K562 (cell line): ENCODE measurements around the gene SCUBE2. TPM values are rescaled to one million over a fixed set of nuclear protein-coding genes. Genes with fewer than 3 reads are reported as not detected.

ENCODE experiments used
- ATAC-seq: fragments of 200-7000 bp; cut with Tn5 transposase; 3 replicates; pipeline ENCODE4 v1.9.1; 2020; ENCODE audit warnings: moderate library complexity
- BruUV-seq: library from RNA; stranded (reverse); fragments of 400-500 nt; replicated peaks from 2 replicates; lab custom pipeline; 2021; lab: Mats Ljungman, UMichigan
- CTCF ChIA-PET: fragments of 300-600 bp; formaldehyde crosslinking; extraction: SDS; loops from one replicate; lab custom pipeline; 2021; ENCODE audit warnings: low intra/inter-chr PET ratio; lab: Yijun Ruan, JAX
- POLR2A ChIA-PET: fragments of 300-600, 350-650 bp; sonication (Branson Sonifier 250); formaldehyde crosslinking; extraction: SDS; loops from one replicate; lab custom pipeline; 2021; ENCODE audit warnings: antibody characterized with exemption, inconsistent platforms; lab: Yijun Ruan, JAX
- DNase-seq, 4 experiments: peaks; one replicate each; pipeline versions ENCODE4 v3.0.0 to v3.0.0-alpha.2; 2011 to 2018; ENCODE audit warnings: low spot score in 3 of 4, mixed read lengths in 3 of 4; ENCODE audit errors: extremely low read depth in 1 of 4
- FAIRE-seq: peaks from 2 replicates; lab custom pipeline; 2011; peaks lifted over from hg19 to GRCh38; lab: Jason Lieb, UNC
- H2AFZ ChIP-seq: 2 replicates; pipeline ENCODE4 v1.6.0; 2011; ENCODE audit warnings: low read depth, low read length, control low read depth, inconsistent platforms
- H3K27ac ChIP-seq: fragments of 200-600 bp; 3 replicates; pipeline ENCODE4 v1.8.0; 2011; ENCODE audit warnings: low read depth, mild to moderate bottlenecking, control low read depth, inconsistent platforms, low read length, moderate library complexity, mixed read lengths; ENCODE audit errors: extremely low read depth
- H3K27me3 ChIP-seq, 2 experiments: fragments of 300-600 bp in 1 of 2; 2 replicates in 1 of 2; 3 replicates in 1 of 2; pipeline versions ENCODE4 v1.6.0 to v1.8.0; 2011; ENCODE audit warnings: inconsistent platforms in 2 of 2, low read length in 2 of 2, mild to moderate bottlenecking in 1 of 2, mixed read lengths in 1 of 2, moderate library complexity in 1 of 2; ENCODE audit not compliant: control insufficient read depth in 2 of 2, insufficient read depth in 2 of 2
- H3K36me3 ChIP-seq: fragments of 300-600 bp; 3 replicates; pipeline ENCODE4 v1.8.0; 2011; ENCODE audit warnings: mild to moderate bottlenecking, low read length, inconsistent platforms; ENCODE audit not compliant: control insufficient read depth, insufficient read depth
- H3K4me1 ChIP-seq, 2 experiments: fragments of 200-600 bp in 1 of 2; replicated peaks in 1 of 2; 2 replicates in 1 of 2; 3 replicates in 1 of 2; pipeline versions ENCODE4 v1.5.1 to v1.8.0; 2011; ENCODE audit warnings: inconsistent platforms in 2 of 2, low read length in 2 of 2, mild to moderate bottlenecking in 1 of 2, mixed read lengths in 1 of 2, moderate library complexity in 1 of 2; ENCODE audit not compliant: control insufficient read depth in 2 of 2, insufficient read depth in 2 of 2
- H3K4me2 ChIP-seq: 2 replicates; pipeline ENCODE4 v1.6.1; 2011; ENCODE audit warnings: low read length, control low read depth, inconsistent platforms, mixed read lengths; ENCODE audit not compliant: insufficient read depth
- H3K4me3 ChIP-seq: fragments of 200-600 bp; sonication (generic), shearing (Covaris generic); 2 replicates; pipeline ENCODE4 v1.5.1; 2016; ENCODE audit warnings: control low read depth, inconsistent platforms
- H3K79me2 ChIP-seq: fragments of 200-600 bp; 3 replicates; pipeline ENCODE4 v1.8.0; 2011; ENCODE audit warnings: low read length, inconsistent platforms; ENCODE audit not compliant: control insufficient read depth, insufficient read depth
- H3K9ac ChIP-seq, 2 experiments: 2 replicates each; pipeline versions ENCODE4 v1.6.0 to v1.6.1; 2011; ENCODE audit warnings: low read depth in 2 of 2, low read length in 2 of 2, control low read depth in 1 of 2, inconsistent platforms in 1 of 2, mild to moderate bottlenecking in 1 of 2, mixed read lengths in 1 of 2; ENCODE audit not compliant: insufficient read depth in 1 of 2
- H3K9me1 ChIP-seq: one replicate; pipeline ENCODE4 v1.6.0; 2011; ENCODE audit warnings: inconsistent platforms, mild to moderate bottlenecking, low read length, moderate library complexity; ENCODE audit not compliant: control insufficient read depth, insufficient read depth
- H3K9me3 ChIP-seq: replicated peaks from 2 replicates; pipeline ENCODE4 v1.5.1; 2011; ENCODE audit warnings: low read depth, low read length, inconsistent platforms; ENCODE audit not compliant: control insufficient read depth, insufficient read depth
- H4K20me1 ChIP-seq: replicated peaks from 2 replicates; pipeline ENCODE4 v1.6.1; 2011; ENCODE audit warnings: low read length, inconsistent platforms, mixed read lengths; ENCODE audit not compliant: control insufficient read depth, insufficient read depth
- CAMTA2 ChIP-seq: fragments of 250-450 bp; sonication (Bioruptor Pico); conservative IDR thresholded peaks from 2 replicates; pipeline ENCODE4 v1.5.1; 2022
- CHD2 ChIP-seq: IDR thresholded peaks from 2 replicates; pipeline ENCODE4 v1.6.1; 2011; ENCODE audit warnings: low read depth, low read length
- FOXP1 ChIP-seq: sonication (generic); formaldehyde crosslinking; IDR thresholded peaks from 2 replicates; pipeline ENCODE4 v1.8.0; 2022; ENCODE audit warnings: mild to moderate bottlenecking, missing genetic modification reagents
- KAT7 ChIP-seq: sonication (generic); formaldehyde crosslinking; IDR thresholded peaks from 2 replicates; pipeline ENCODE4 v1.8.0; 2022; ENCODE audit warnings: missing genetic modification reagents, mild to moderate bottlenecking, borderline replicate concordance
- THRA ChIP-seq: fragments of 450-650 bp; IDR thresholded peaks from 2 replicates; pipeline ENCODE4 v1.6.1; 2017; ENCODE audit warnings: mild to moderate bottlenecking, moderate library complexity
- XRCC5 ChIP-seq: fragments of 200-400 bp; formaldehyde crosslinking; IDR thresholded peaks from 2 replicates; pipeline ENCODE4 v1.6.1; 2017; ENCODE audit warnings: low read depth, mild to moderate bottlenecking, low read length
- ZNF445 ChIP-seq: fragments of 250-450 bp; sonication (Bioruptor Pico); IDR thresholded peaks from 2 replicates; pipeline ENCODE4 v1.4.0; 2020; ENCODE audit warnings: low read depth, mild to moderate bottlenecking, moderate library complexity
- WGBS: fragments of 100-300 bp; shearing (Covaris generic); methylation state at CpG from one replicate; pipeline ENCODE4 v1.1.6; 2016; ENCODE audit warnings: low coverage, mixed read lengths; ENCODE audit not compliant: insufficient coverage; ENCODE audit errors: missing lambda C conversion rate; 5-methylcytosine and 5-hydroxymethylcytosine counted together
- in situ Hi-C: fragments of 300-500 bp; cut with MboI; formaldehyde crosslinking; loops from 4 replicates; pipeline ENCODE4 v1.15.0; 2018; ENCODE audit warnings: inconsistent platforms, mixed read lengths
- intact Hi-C: fragments of 100-400 bp; cut with micrococcal nuclease; formaldehyde crosslinking; loops from 2 replicates; pipeline ENCODE4 v1.14.2; 2022
- polyA plus RNA-seq, 8 experiments: library from polyadenylated mRNA; depleted of rRNA in 4 of 8; stranded (reverse) in 5 of 8; unstranded in 3 of 8; fragments of >200 nt; fragmentation: Nextera tagmentation in 2 of 8; fragmentation: Illumina TruSeq in 1 of 8; extraction: Ambion mirVana in 2 of 8; extraction: Trizol in 1 of 8; gene quantifications; 2 replicates each; pipeline versions ENCODE4 v1.2.1 to v1.2.3, GENCODE V29; 2011 to 2014; ENCODE audit warnings: inconsistent platforms in 1 of 8, missing spikeins in 1 of 8
- total RNA-seq, 7 experiments: library from RNA; depleted of rRNA in 6 of 7; stranded (reverse); fragments of >200 nt in 6 of 7; fragmentation: Illumina TruSeq in 2 of 7; extraction: Trizol in 2 of 7; gene quantifications; 2 replicates each; pipeline versions ENCODE4 v1.2.1 to v1.2.3, GENCODE V29; 2011 to 2021; ENCODE audit warnings: low replicate concordance in 1 of 7
- TF ChIP-seq, protein P1 (sequence below): fragments of 250-450 bp; sonication (Bioruptor Pico); IDR thresholded peaks from 2 replicates; pipeline ENCODE4 v1.5.0; 2021; ENCODE audit warnings: mild to moderate bottlenecking, borderline replicate concordance

Gene SCUBE2
- total and polyA plus RNA-seq, 9 of the 15 experiments (the other 6 are each of a cell fraction or from before 2014, with no cell fraction given), result 0.06 to 0.40 (median 0.07) TPM; not detected in 6

DNA sequence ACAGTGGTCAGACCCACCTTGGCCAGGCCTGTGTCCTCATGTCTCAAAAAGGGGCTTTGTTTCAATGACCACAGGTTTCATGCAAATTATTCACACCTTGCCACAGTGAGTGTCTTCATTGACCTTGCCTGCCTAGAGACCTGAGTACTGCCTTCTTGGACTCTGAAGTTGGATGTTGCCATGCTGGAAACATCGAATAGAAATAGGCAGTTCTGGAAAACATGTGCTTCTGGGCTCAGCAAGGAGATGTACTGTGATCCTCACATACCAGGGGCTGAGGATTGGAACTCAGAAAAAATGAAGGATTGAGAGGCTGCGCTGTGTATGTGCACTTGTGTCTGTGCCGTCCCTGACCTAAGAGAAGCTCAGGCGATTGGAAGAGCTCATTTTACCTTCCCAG, 78.0 kb downstream of the SCUBE2 start:
- Histone ChIP-seq H3K9me1 (no peaks in the 10 kb centered on the region), H3K9me3 (no peaks in the 10 kb centered on the region), H3K36me3 (no peaks in the 10 kb centered on the region), H3K4me1 (no peaks in the 10 kb centered on the region; a peak in 2 of 5 replicates), H3K27me3 (peaks cover 0 to 8% of the 10 kb centered on the region in 2 experiments; a peak in 1 of 5 replicates), H2AFZ (no peak overlapping the region), H3K4me3 (no peak overlapping the region), H3K4me2 (no peak overlapping the region), H3K27ac (no peak overlapping the region), H3K79me2 (no peaks in the 10 kb centered on the region)
- 16% methylated on average over 4 of the region's 4 CpGs for WGBS
- ATAC-seq (no peak), FAIRE-seq (no peak), DNase-seq (no peak)
- intact Hi-C loops (no loop called here), in situ Hi-C loops (loop anchor here (10.0 kb wide), 1 partner anchor 121 kb away; no protein-coding TSS in a partner anchor)
- POLR2A ChIA-PET, result interaction anchor here (1.1 kb wide), 1 partner anchor 17 kb away, joined by 3 read pairs; no protein-coding TSS in a partner anchor
- BruUV-seq, result no TSS peak
- CTCF ChIA-PET, result no interaction called here
- no peak for TF ChIP-seq FOXP1 (CRISPR knock-in tag)
- no peak for TF ChIP-seq CAMTA2 (CRISPR knock-in tag)
- TF ChIP-seq CHD2, result no peak
- TF ChIP-seq XRCC5, result no peak
- TF ChIP-seq KAT7 (CRISPR knock-in tag), result no peak
- no peak for TF ChIP-seq ZNF445
- TF ChIP-seq, protein P1, sequence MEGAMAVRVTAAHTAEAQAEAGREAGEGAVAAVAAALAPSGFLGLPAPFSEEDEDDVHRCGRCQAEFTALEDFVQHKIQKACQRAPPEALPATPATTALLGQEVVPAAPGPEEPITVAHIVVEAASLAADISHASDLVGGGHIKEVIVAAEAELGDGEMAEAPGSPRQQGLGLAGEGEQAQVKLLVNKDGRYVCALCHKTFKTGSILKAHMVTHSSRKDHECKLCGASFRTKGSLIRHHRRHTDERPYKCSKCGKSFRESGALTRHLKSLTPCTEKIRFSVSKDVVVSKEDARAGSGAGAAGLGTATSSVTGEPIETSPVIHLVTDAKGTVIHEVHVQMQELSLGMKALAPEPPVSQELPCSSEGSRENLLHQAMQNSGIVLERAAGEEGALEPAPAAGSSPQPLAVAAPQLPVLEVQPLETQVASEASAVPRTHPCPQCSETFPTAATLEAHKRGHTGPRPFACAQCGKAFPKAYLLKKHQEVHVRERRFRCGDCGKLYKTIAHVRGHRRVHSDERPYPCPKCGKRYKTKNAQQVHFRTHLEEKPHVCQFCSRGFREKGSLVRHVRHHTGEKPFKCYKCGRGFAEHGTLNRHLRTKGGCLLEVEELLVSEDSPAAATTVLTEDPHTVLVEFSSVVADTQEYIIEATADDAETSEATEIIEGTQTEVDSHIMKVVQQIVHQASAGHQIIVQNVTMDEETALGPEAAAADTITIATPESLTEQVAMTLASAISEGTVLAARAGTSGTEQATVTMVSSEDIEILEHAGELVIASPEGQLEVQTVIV (CRISPR knock-in tag), result no peak
- no peak for TF ChIP-seq THRA
- TF ChIP-seq, all 486 proteins: peak for 0
- Histone ChIP-seq H4K20me1 (no peaks in the 10 kb centered on the region), H3K9ac (no peak overlapping the region)
